ENCODE measurements around the gene SLIT3.
"Not testable (repeated sequence)": the region's sequence is repeated elsewhere in the genome, so short reads cannot be mapped to it uniquely, and the experiment has no call there.

The SLIT3 gene

GRCh38 chr5:169146158-169146557, 154.8 kb downstream of the SLIT3 start:
- H3K79me2 ChIP-seq (ENCODE audit: insufficient read depth, low read length): no peaks in the 10 kb centered on the region
- no peaks in the 10 kb centered on the region for H3K27me3 ChIP-seq (ENCODE audit: insufficient read depth, low read length, poor library complexity, severe bottlenecking)
- no peaks in the 10 kb centered on the region for H3K9me2 ChIP-seq (replicated peaks; ENCODE audit: low read depth, low read length)
- no peak overlapping the region for H3K9ac ChIP-seq (ENCODE audit: low read depth, low read length, poor library complexity, severe bottlenecking)
- H3K4me3 ChIP-seq (ENCODE audit: low read length, poor library complexity, severe bottlenecking): no peak overlapping the region
- H3K4me2 ChIP-seq (ENCODE audit: low read depth, low read length, poor library complexity, severe bottlenecking): no peak overlapping the region
- H3K36me3 ChIP-seq (ENCODE audit: insufficient read depth, low read length): no peaks in the 10 kb centered on the region
- no peak for TF ChIP-seq EZH2phosphoT487 (IDR thresholded peaks at IDR 0.05; ENCODE audit: borderline replicate concordance)
- TF ChIP-seq, protein P1, sequence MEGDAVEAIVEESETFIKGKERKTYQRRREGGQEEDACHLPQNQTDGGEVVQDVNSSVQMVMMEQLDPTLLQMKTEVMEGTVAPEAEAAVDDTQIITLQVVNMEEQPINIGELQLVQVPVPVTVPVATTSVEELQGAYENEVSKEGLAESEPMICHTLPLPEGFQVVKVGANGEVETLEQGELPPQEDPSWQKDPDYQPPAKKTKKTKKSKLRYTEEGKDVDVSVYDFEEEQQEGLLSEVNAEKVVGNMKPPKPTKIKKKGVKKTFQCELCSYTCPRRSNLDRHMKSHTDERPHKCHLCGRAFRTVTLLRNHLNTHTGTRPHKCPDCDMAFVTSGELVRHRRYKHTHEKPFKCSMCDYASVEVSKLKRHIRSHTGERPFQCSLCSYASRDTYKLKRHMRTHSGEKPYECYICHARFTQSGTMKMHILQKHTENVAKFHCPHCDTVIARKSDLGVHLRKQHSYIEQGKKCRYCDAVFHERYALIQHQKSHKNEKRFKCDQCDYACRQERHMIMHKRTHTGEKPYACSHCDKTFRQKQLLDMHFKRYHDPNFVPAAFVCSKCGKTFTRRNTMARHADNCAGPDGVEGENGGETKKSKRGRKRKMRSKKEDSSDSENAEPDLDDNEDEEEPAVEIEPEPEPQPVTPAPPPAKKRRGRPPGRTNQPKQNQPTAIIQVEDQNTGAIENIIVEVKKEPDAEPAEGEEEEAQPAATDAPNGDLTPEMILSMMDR (conservative IDR thresholded peaks at IDR 0.05; ENCODE audit: low read length): no peak
- no peaks in the 10 kb centered on the region for H4K20me1 ChIP-seq (ENCODE audit: insufficient read depth, low read length, poor library complexity, severe bottlenecking)
- no peaks in the 10 kb centered on the region for H3K4me1 ChIP-seq (ENCODE audit: insufficient read depth, low read length, poor library complexity, severe bottlenecking)
- H3F3A ChIP-seq (ENCODE audit: low read depth): no peaks in the 10 kb centered on the region
- H3K9me3 ChIP-seq (ENCODE audit: insufficient read depth, low read depth, low read length): no peaks in the 10 kb centered on the region
- no peak overlapping the region for H2AFZ ChIP-seq (ENCODE audit: low read length)

GRCh38 chr5:169142264-169142970, 158.5 kb downstream of the SLIT3 start:
- Histone ChIP-seq H3K9ac (ENCODE audit: low read depth, low read length, poor library complexity, severe bottlenecking) (no peak overlapping the region), H2AFZ (ENCODE audit: low read length) (no peak overlapping the region), H3K4me2 (ENCODE audit: low read depth, low read length, poor library complexity, severe bottlenecking) (no peak overlapping the region), H3K36me3 (ENCODE audit: insufficient read depth, low read length) (no peaks in the 10 kb centered on the region), H3K9me3 (ENCODE audit: insufficient read depth, low read depth, low read length) (no peaks in the 10 kb centered on the region), H3K4me1 (ENCODE audit: insufficient read depth, low read length, poor library complexity, severe bottlenecking) (no peaks in the 10 kb centered on the region), H4K20me1 (ENCODE audit: insufficient read depth, low read length, poor library complexity, severe bottlenecking) (no peaks in the 10 kb centered on the region), H3K79me2 (ENCODE audit: insufficient read depth, low read length) (no peaks in the 10 kb centered on the region), H3K4me3 (ENCODE audit: low read length, poor library complexity, severe bottlenecking) (no peak overlapping the region), H3K9me2 (replicated peaks; ENCODE audit: low read depth, low read length) (no peaks in the 10 kb centered on the region), H3F3A (ENCODE audit: low read depth) (no peaks in the 10 kb centered on the region), H3K27me3 (ENCODE audit: insufficient read depth, low read length, poor library complexity, severe bottlenecking) (no peaks in the 10 kb centered on the region)
- no peak for TF ChIP-seq EZH2phosphoT487 (IDR thresholded peaks at IDR 0.05; ENCODE audit: borderline replicate concordance)
- TF ChIP-seq, protein P1 (conservative IDR thresholded peaks at IDR 0.05; ENCODE audit: low read length): no peak

DNA sequence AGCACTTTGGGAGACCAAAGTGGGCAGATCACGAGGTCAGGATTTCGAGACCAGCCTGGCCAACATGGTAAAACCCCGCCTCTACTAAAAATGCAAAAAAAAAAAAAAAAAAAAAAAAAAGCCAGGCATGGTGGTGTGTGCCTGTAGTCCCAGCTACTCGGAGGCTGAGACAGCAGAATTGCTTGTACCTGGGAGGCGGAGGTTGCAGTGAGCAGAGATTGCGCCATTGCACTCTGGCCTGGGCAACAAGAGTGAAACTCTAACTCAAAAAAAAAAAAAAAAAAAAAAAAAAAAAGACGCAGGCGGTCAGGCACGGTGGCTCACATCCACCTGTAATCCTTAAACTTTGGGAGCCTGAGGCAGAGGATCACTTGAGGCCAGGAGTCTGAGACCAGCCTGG, 160.7 kb downstream of the SLIT3 start:
- H2AFZ ChIP-seq (ENCODE audit: low read length); H3K4me1 ChIP-seq (ENCODE audit: insufficient read depth, low read length, poor library complexity, severe bottlenecking); H3K27me3 ChIP-seq (ENCODE audit: insufficient read depth, low read length, poor library complexity, severe bottlenecking); H3K9me3 ChIP-seq (ENCODE audit: insufficient read depth, low read depth, low read length); H3K9ac ChIP-seq (ENCODE audit: low read depth, low read length, poor library complexity, severe bottlenecking); H3K4me2 ChIP-seq (ENCODE audit: low read depth, low read length, poor library complexity, severe bottlenecking); H4K20me1 ChIP-seq (ENCODE audit: insufficient read depth, low read length, poor library complexity, severe bottlenecking); H3K79me2 ChIP-seq (ENCODE audit: insufficient read depth, low read length); H3K36me3 ChIP-seq (ENCODE audit: insufficient read depth, low read length); H3K9me2 ChIP-seq (replicated peaks; ENCODE audit: low read depth, low read length); H3K4me3 ChIP-seq (ENCODE audit: low read length, poor library complexity, severe bottlenecking); H3F3A ChIP-seq (ENCODE audit: low read depth): not testable (repeated sequence)

DNA sequence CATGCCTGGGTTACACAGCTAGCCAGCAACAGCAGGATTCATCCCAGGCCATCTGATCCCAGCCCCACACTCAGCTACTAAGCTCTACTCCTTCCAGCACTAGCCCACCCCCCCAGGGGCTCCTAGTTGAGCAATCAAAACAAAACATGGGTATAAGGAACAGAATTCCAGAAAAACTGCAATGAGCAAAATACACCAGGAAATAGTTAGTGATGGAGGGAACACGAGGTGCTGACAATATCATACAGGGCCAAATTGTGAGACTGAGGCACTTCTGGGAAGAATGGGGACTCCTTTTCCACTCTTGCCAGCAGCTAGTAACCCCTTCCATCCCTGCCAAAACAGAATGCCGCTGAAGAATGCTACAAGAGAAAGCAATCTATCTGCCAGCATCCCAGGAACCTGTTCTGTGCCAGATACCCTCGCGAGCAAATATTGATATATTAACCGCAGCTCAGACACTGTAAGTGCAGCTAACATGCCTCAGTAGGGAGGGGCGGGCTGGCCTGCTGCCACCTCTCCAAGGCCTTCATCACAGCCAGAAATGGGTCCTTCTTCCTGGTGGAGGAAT, 161.4 kb downstream of the SLIT3 start:
- Histone ChIP-seq H3K9me3 (ENCODE audit: insufficient read depth, low read depth, low read length) (no peaks in the 10 kb centered on the region), H3F3A (ENCODE audit: low read depth) (no peaks in the 10 kb centered on the region)

More for the DNA sequence above, 161.4 kb downstream of the SLIT3 start:
- Histone ChIP-seq H3K4me3 (ENCODE audit: low read length, poor library complexity, severe bottlenecking) (no peak overlapping the region), H3K9ac (ENCODE audit: low read depth, low read length, poor library complexity, severe bottlenecking) (no peak overlapping the region), H3K9me2 (replicated peaks; ENCODE audit: low read depth, low read length) (no peaks in the 10 kb centered on the region), H3K27me3 (ENCODE audit: insufficient read depth, low read length, poor library complexity, severe bottlenecking) (no peaks in the 10 kb centered on the region), H3K79me2 (ENCODE audit: insufficient read depth, low read length) (no peaks in the 10 kb centered on the region), H3K4me2 (ENCODE audit: low read depth, low read length, poor library complexity, severe bottlenecking) (no peak overlapping the region), H3K4me1 (ENCODE audit: insufficient read depth, low read length, poor library complexity, severe bottlenecking) (no peaks in the 10 kb centered on the region), H4K20me1 (ENCODE audit: insufficient read depth, low read length, poor library complexity, severe bottlenecking) (no peaks in the 10 kb centered on the region), H2AFZ (ENCODE audit: low read length) (no peak overlapping the region), H3K36me3 (ENCODE audit: insufficient read depth, low read length) (no peaks in the 10 kb centered on the region)
- TF ChIP-seq EZH2phosphoT487 (IDR thresholded peaks at IDR 0.05; ENCODE audit: borderline replicate concordance): no peak
- TF ChIP-seq, protein P1 (conservative IDR thresholded peaks at IDR 0.05; ENCODE audit: low read length): no peak

Data from Loucy (cell line).